Progenitor cell of endocrine pancreas (in vitro differentiated cells): ENCODE data around the gene ZG16B. TPM values are rescaled to one million over a fixed set of nuclear protein-coding genes. Genes with fewer than 3 reads are reported as not detected.

Experiments used
- DNase-seq: peaks from one replicate; pipeline ENCODE4 v3.0.0; 2021; ENCODE audit warnings: low spot score; ENCODE audit not compliant: unreplicated experiment
- H3K27ac Mint-ChIP-seq: 2 replicates; pipeline ENCODE4 v1.8.0; 2021; ENCODE audit warnings: mild to moderate bottlenecking, moderate library complexity, mixed read lengths
- H3K27me3 Mint-ChIP-seq: 2 replicates; pipeline ENCODE4 v1.8.0; 2021; ENCODE audit warnings: mixed read lengths
- H3K36me3 Mint-ChIP-seq: 2 replicates; pipeline ENCODE4 v1.8.0; 2022; ENCODE audit warnings: mixed read lengths; ENCODE audit not compliant: insufficient read depth
- H3K4me1 Mint-ChIP-seq: 2 replicates; pipeline ENCODE4 v1.8.0; 2021; ENCODE audit warnings: low read depth, mixed read lengths
- H3K4me3 Mint-ChIP-seq: 2 replicates; pipeline ENCODE4 v1.8.0; 2021; ENCODE audit warnings: low read depth, mild to moderate bottlenecking, moderate library complexity, mixed read lengths
- H3K9me3 Mint-ChIP-seq: 2 replicates; pipeline ENCODE4 v1.8.0; 2021; ENCODE audit warnings: low read depth, mixed read lengths
- CTCF ChIP-seq: fragments of 200-600 bp; sonication (generic); IDR thresholded peaks from one replicate; pipeline ENCODE4 v1.5.0; 2021; ENCODE audit warnings: antibody characterized with exemption, mild to moderate bottlenecking; ENCODE audit not compliant: unreplicated experiment
- total RNA-seq: library from RNA; stranded (reverse); gene quantifications from 2 replicates; pipeline ENCODE4 v1.2.1, GENCODE V29; 2021

Gene ZG16B
- total RNA-seq, 1 donor from 2014 or later = not detected

- Mint-ChIP-seq H3K27ac (no peak overlapping the region), H3K9me3 (no peaks in the 10 kb centered on the region), H3K4me1 (peaks cover 19% of the 10 kb centered on the region), H3K4me3 (no peak overlapping the region), H3K27me3 (peaks cover 6% of the 10 kb centered on the region), H3K36me3 (no peaks in the 10 kb centered on the region)
- TF ChIP-seq CTCF = no peak
- DNase-seq = no peak
Measured at GRCh38 chr16:2790631-2791030, 39.5 kb upstream of the ZG16B start.

GRCh38 chr16:2791174-2791573 is 38.9 kb upstream of the ZG16B start:
- H3K27me3 Mint-ChIP-seq = peaks cover 4% of the 10 kb centered on the region
- TF ChIP-seq CTCF = no peak
- no peak for DNase-seq
- no peaks in the 10 kb centered on the region for H3K36me3 Mint-ChIP-seq
- peaks cover 19% of the 10 kb centered on the region for H3K4me1 Mint-ChIP-seq
- no peaks in the 10 kb centered on the region for H3K9me3 Mint-ChIP-seq
- no peak overlapping the region for H3K4me3 Mint-ChIP-seq
- H3K27ac Mint-ChIP-seq = no peak overlapping the region

- H3K27me3 Mint-ChIP-seq = peaks cover 6% of the 10 kb centered on the region
- DNase-seq = no peak
- no peaks in the 10 kb centered on the region for H3K36me3 Mint-ChIP-seq
- peaks cover 19% of the 10 kb centered on the region for H3K4me1 Mint-ChIP-seq
- H3K9me3 Mint-ChIP-seq = no peaks in the 10 kb centered on the region
- no peak for TF ChIP-seq CTCF
- H3K27ac Mint-ChIP-seq = no peak overlapping the region
- H3K4me3 Mint-ChIP-seq = no peak overlapping the region
Measured at GRCh38 chr16:2792940-2793339, 37.2 kb upstream of the ZG16B start.

- peaks cover 20% of the 10 kb centered on the region for H3K4me1 Mint-ChIP-seq
- no peaks in the 10 kb centered on the region for H3K9me3 Mint-ChIP-seq
- no peak for TF ChIP-seq CTCF
- peaks cover 6% of the 10 kb centered on the region for H3K27me3 Mint-ChIP-seq
- no peak overlapping the region for H3K27ac Mint-ChIP-seq
- H3K4me3 Mint-ChIP-seq = no peak overlapping the region
- DNase-seq = no peak
- no peaks in the 10 kb centered on the region for H3K36me3 Mint-ChIP-seq
Measured at GRCh38 chr16:2795395-2796143, 34.5 kb upstream of the ZG16B start.

- no peak for TF ChIP-seq CTCF
- Mint-ChIP-seq H3K36me3 (peaks cover 3% of the 10 kb centered on the region), H3K4me3 (no peak overlapping the region), H3K4me1 (peaks cover 21% of the 10 kb centered on the region), H3K27me3 (peaks cover 3% of the 10 kb centered on the region), H3K9me3 (peaks cover 9% of the 10 kb centered on the region), H3K27ac (no peak overlapping the region)
- DNase-seq = no peak
Measured at GRCh38 chr16:2798723-2799204, 31.3 kb upstream of the ZG16B start.
